HCT116 (cell line): ENCODE measurements around the gene POFUT1. TPM values are rescaled to one million over a fixed set of nuclear protein-coding genes. Genes with fewer than 3 reads are reported as not detected.

Experiments used
- ATAC-seq: fragments of 200-7000 bp; cut with Tn5 transposase; 2 replicates; pipeline ENCODE4 v1.9.1; 2020; ENCODE audit warnings: mild to moderate bottlenecking, moderate library complexity
- BruUV-seq: library from RNA; stranded (reverse); fragments of 400-500 nt; replicated peaks from 2 replicates; lab custom pipeline; 2021; lab: Mats Ljungman, UMichigan
- CTCF ChIA-PET: fragments of 300-600 bp; sonication (Branson Sonifier 250); formaldehyde crosslinking; loops from one replicate; lab custom pipeline; 2021; ENCODE audit warnings: antibody characterized with exemption; lab: Charles Lee
- POLR2A ChIA-PET: fragments of 300-600, 350-600 bp; sonication (Branson Sonifier 250); formaldehyde crosslinking; loops from one replicate; lab custom pipeline; 2021; ENCODE audit warnings: antibody characterized with exemption; lab: Charles Lee
- RAD21 ChIA-PET, 2 experiments: fragments of 300-600 bp; sonication (Branson Sonifier 250); formaldehyde crosslinking; loops; one replicate each; lab custom pipeline; 2023; ENCODE audit warnings: low total read pairs in 2 of 2; ENCODE audit not compliant: uncharacterized antibody in 2 of 2, unreplicated experiment in 2 of 2, low non-redundant PET in 1 of 2; lab: Charles Lee
- DNase-seq: peaks from one replicate; pipeline ENCODE4 v3.0.0-alpha.2; 2010; ENCODE audit warnings: low read depth, low spot score
- H2AFZ ChIP-seq: fragments of 200-600 bp; shearing (Covaris generic), sonication (generic); 2 replicates; pipeline ENCODE4 v1.6.1; 2017; ENCODE audit warnings: low read depth, mixed run types, mixed read lengths, antibody characterized with exemption, low read length; ENCODE audit not compliant: poor library complexity, severe bottlenecking
- H3K27ac ChIP-seq: 2 replicates; pipeline ENCODE4 v1.5.1; 2012; ENCODE audit warnings: low read depth, low read length
- H3K27me3 ChIP-seq: fragments of 200-600 bp; sonication (generic); 2 replicates; pipeline ENCODE4 v1.6.1; 2016; ENCODE audit warnings: mixed run types, low read length, mixed read lengths; ENCODE audit not compliant: insufficient read depth
- H3K36me3 ChIP-seq, 2 experiments: fragments of 200-500 bp in 1 of 2; fragments of 200-600 bp in 1 of 2; sonication (Bioruptor generic) in 1 of 2; sonication (generic) in 1 of 2; 2 replicates each; pipeline versions ENCODE4 v1.5.1 to v1.6.1; 2014 to 2016; ENCODE audit warnings: low read length in 2 of 2, inconsistent platforms in 1 of 2, mixed read lengths in 1 of 2, mixed run types in 1 of 2; ENCODE audit not compliant: insufficient read depth in 2 of 2, control insufficient read depth in 1 of 2
- H3K4me1 ChIP-seq, 2 experiments: fragments of 200-600 bp in 1 of 2; sonication (generic) in 1 of 2; 2 replicates each; pipeline versions ENCODE4 v1.5.1 to v1.6.1; 2012 to 2017; ENCODE audit warnings: low read length in 2 of 2, inconsistent platforms in 1 of 2, mild to moderate bottlenecking in 1 of 2, mixed read lengths in 1 of 2, mixed run types in 1 of 2, moderate library complexity in 1 of 2; ENCODE audit not compliant: insufficient read depth in 2 of 2, control insufficient read depth in 1 of 2
- H3K4me2 ChIP-seq: fragments of 200-600 bp; sonication (generic); 2 replicates; pipeline ENCODE4 v1.6.1; 2017; ENCODE audit warnings: mixed run types, low read length, mixed read lengths
- H3K4me3 ChIP-seq, 2 experiments: fragments of 200-600 bp in 1 of 2; sonication (generic) in 1 of 2; replicated peaks in 1 of 2; 2 replicates each; pipeline ENCODE4 v1.5.1; 2011 to 2016; ENCODE audit warnings: low read length in 2 of 2, control low read depth in 1 of 2, low read depth in 1 of 2, mild to moderate bottlenecking in 1 of 2, mixed read lengths in 1 of 2, mixed run types in 1 of 2
- H3K79me2 ChIP-seq: fragments of 200-600 bp; sonication (generic); 2 replicates; pipeline ENCODE4 v1.6.1; 2017; ENCODE audit warnings: mild to moderate bottlenecking, mixed run types, low read length, moderate library complexity, mixed read lengths; ENCODE audit not compliant: insufficient read depth
- H3K9ac ChIP-seq: fragments of 200-600 bp; sonication (generic); 2 replicates; pipeline ENCODE4 v1.6.1; 2016; ENCODE audit warnings: low read length, mixed read lengths
- H3K9me2 ChIP-seq: fragments of 200-600 bp; sonication (generic), shearing (Covaris generic); 2 replicates; pipeline ENCODE4 v1.6.1; 2017; ENCODE audit warnings: mixed run types, mild to moderate bottlenecking, moderate library complexity; ENCODE audit not compliant: insufficient read depth
- H3K9me3 ChIP-seq, 2 experiments: fragments of 200-500 bp in 1 of 2; fragments of 200-600 bp in 1 of 2; sonication (Bioruptor generic) in 1 of 2; sonication (generic) in 1 of 2; 2 replicates each; pipeline ENCODE4 v1.6.1; 2014 to 2017; ENCODE audit warnings: low read length in 2 of 2, mixed read lengths in 2 of 2, inconsistent platforms in 1 of 2, low read depth in 1 of 2, mild to moderate bottlenecking in 1 of 2, mixed run types in 1 of 2, moderate library complexity in 1 of 2; ENCODE audit not compliant: control insufficient read depth in 1 of 2, insufficient read depth in 1 of 2
- H4K20me1 ChIP-seq: fragments of 200-600 bp; sonication (generic), shearing (Covaris generic); 2 replicates; pipeline ENCODE4 v1.6.1; 2017; ENCODE audit warnings: mixed run types, mild to moderate bottlenecking, moderate library complexity; ENCODE audit not compliant: insufficient read depth
- CBX3 ChIP-seq: IDR thresholded peaks from 2 replicates; pipeline ENCODE4 v1.6.1; 2012; ENCODE audit warnings: low read depth
- CEBPB ChIP-seq: IDR thresholded peaks from 2 replicates; pipeline ENCODE4 v1.6.1; 2012; ENCODE audit warnings: low read depth
- FOSL1 ChIP-seq: IDR thresholded peaks from 2 replicates; pipeline ENCODE4 v1.6.1; 2012; ENCODE audit warnings: low read depth
- JUND ChIP-seq: IDR thresholded peaks from 2 replicates; pipeline ENCODE4 v1.6.1; 2012
- POLR2A ChIP-seq: IDR thresholded peaks from 2 replicates; pipeline ENCODE4 v1.7.0; 2011; ENCODE audit warnings: borderline replicate concordance; ENCODE audit not compliant: insufficient read depth, insufficient read length; ENCODE audit errors: extremely low read depth
- SIN3A ChIP-seq: IDR thresholded peaks from 2 replicates; pipeline ENCODE4 v1.6.1; 2012; ENCODE audit warnings: low read depth
- TCF7L2 ChIP-seq: IDR thresholded peaks from 2 replicates; pipeline ENCODE4 v1.7.0; 2011; ENCODE audit warnings: borderline replicate concordance, inconsistent platforms; ENCODE audit not compliant: insufficient read depth, insufficient read length; ENCODE audit errors: extremely low read depth
- ZFX ChIP-seq: fragments of 450-650 bp; IDR thresholded peaks from 2 replicates; pipeline ENCODE4 v1.6.1; 2017
- intact Hi-C: fragments of 100-400 bp; cut with micrococcal nuclease; formaldehyde crosslinking; loops from 2 replicates; pipeline ENCODE4 v1.10.0; 2022
- total RNA-seq: library from RNA; stranded (reverse); gene quantifications from one replicate; pipeline ENCODE4 v1.2.1, GENCODE V29; 2021; ENCODE audit not compliant: unreplicated experiment
- TF ChIP-seq, protein P1 (sequence below): IDR thresholded peaks from 2 replicates; pipeline ENCODE4 v1.6.1; 2012
- TF ChIP-seq, protein P2 (sequence below), 3 experiments: fragments of 200-600 bp in 1 of 3; sonication (generic) in 1 of 3; IDR thresholded peaks in 2 of 3; conservative IDR thresholded peaks in 1 of 3; 2 replicates each; pipeline ENCODE4 v1.5.1; 2012 to 2017; ENCODE audit warnings: low read depth in 2 of 3, low read length in 2 of 3, antibody characterized with exemption in 1 of 3, borderline replicate concordance in 1 of 3, control low read depth in 1 of 3, mild to moderate bottlenecking in 1 of 3, mixed read lengths in 1 of 3, mixed run types in 1 of 3, moderate library complexity in 1 of 3; ENCODE audit not compliant: insufficient read depth in 1 of 3

The POFUT1 gene
- total RNA-seq, 1 experiment from 2014 or later: 34.5 TPM

DNA sequence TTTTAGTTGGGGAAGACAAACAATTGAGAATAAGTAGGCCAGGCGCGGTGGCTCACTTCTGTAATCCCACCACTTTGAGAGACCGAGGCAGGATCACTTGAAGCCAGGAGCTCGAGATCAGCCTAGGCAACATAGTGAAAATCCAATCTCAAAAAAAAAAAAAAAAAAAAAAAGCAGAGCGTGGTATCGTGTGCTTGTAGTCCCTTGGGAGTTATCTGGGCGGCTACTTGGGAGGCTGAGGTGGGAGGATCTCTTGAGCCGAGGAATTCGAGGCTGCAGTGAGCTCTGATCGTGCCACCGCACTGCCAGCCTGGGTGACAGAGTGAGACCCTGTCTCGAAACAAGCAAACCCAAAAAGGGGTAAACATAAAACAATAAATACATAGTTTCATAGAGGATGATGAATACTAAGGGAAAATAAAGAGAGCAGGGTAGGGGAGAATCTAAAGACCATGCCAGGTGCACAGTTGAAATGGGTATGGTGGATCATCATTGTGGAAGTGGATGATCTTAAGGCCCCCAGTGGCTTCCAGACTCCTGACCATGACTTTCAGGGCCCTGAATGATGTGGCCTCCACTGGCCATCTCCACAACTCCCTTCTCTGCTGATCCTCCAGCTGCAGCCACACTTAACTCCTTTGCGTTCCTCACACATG is 947 bp downstream of the POFUT1 start:
- peak overlapping the region; percentile 99 for H3K9ac ChIP-seq
- DNase-seq: no peak
- peak overlapping the region; percentile 68 to 100 for H3K4me3 ChIP-seq
- ChIA-PET CTCF (no interaction called here), POLR2A (no interaction called here), RAD21 (no interaction called here)
- peaks cover 8% of the 10 kb centered on the region; the same call in 1 of the 2 replicates for H4K20me1 ChIP-seq
- H3K27ac ChIP-seq: peak overlapping the region; percentile 89
- no peaks in the 10 kb centered on the region for H3K27me3 ChIP-seq
- no peaks in the 10 kb centered on the region for H3K9me3 ChIP-seq
- H3K4me1 ChIP-seq: peaks cover 6 to 27% of the 10 kb centered on the region in 2 experiments; a peak in 3 of 4 replicates
- intact Hi-C loops: loop anchor here (5.0 kb wide), 1 partner anchor 444 kb away; no protein-coding TSS in a partner anchor
- no peak for TF ChIP-seq TCF7L2
- no peak overlapping the region for H2AFZ ChIP-seq
- ATAC-seq: no peak
- H3K36me3 ChIP-seq: peaks cover 16 to 26% of the 10 kb centered on the region in 2 experiments; a peak in 3 of 4 replicates
- no peaks in the 10 kb centered on the region for H3K9me2 ChIP-seq
- BruUV-seq: no TSS peak
- peak overlapping the region; percentile 90 for H3K4me2 ChIP-seq
- H3K79me2 ChIP-seq: peaks cover 77% of the 10 kb centered on the region

DNA sequence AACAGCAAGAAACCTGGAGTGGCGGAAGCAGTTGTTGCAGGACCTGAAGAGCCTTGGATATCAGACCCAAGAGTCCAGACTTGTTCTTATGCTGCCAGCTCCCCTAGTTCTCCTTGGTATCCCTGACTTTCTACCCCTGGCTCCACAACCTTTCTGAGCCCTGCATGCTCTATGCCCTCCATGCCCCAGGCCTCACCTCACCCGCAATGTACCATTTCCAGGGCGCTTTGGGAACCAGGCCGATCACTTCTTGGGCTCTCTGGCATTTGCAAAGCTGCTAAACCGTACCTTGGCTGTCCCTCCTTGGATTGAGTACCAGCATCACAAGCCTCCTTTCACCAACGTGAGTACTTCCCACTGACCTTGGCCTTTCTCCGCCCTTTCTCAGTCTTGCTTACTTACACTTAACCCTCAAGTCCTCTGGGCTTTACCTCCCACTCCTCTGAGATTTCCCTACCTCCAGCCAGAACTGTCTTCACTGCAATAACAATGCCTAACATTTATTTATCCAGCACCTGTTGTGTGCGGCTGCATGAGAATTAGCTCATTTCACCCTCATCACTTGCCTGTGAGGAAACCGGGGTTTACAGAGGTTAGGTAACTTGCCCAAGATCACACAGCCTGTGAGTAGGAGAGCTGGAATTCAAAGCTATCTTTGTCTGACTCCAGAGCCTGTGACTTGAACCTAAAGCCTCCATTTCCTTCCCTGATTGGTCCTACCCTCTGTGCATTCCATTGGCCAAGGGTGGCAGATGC is 2.3 kb downstream of the POFUT1 start:
- Histone ChIP-seq H3K36me3 (peaks cover 15 to 25% of the 10 kb centered on the region in 2 experiments; a peak in 3 of 4 replicates), H3K27ac (no peak overlapping the region), H3K79me2 (peaks cover 63% of the 10 kb centered on the region), H3K9ac (no peak overlapping the region), H3K27me3 (no peaks in the 10 kb centered on the region), H3K4me2 (no peak overlapping the region), H2AFZ (no peak overlapping the region), H3K9me3 (no peaks in the 10 kb centered on the region), H3K4me3 (no peak overlapping the region), H3K9me2 (no peaks in the 10 kb centered on the region), H4K20me1 (peaks cover 8% of the 10 kb centered on the region; the same call in 1 of the 2 replicates), H3K4me1 (peaks cover 6 to 27% of the 10 kb centered on the region in 2 experiments; a peak in 3 of 4 replicates)
- DNase-seq (no peak), ATAC-seq (no peak)
- intact Hi-C loops: loop anchor here (5.0 to 10.0 kb wide), 2 partner anchors 55 to 442 kb away; no protein-coding TSS in a partner anchor
- CTCF ChIA-PET: no interaction called here
- no peak for TF ChIP-seq CEBPB
- no peak for TF ChIP-seq CBX3
- TF ChIP-seq TCF7L2: no peak
- no peak for TF ChIP-seq POLR2A
- no peak for TF ChIP-seq ZFX
- no peak for TF ChIP-seq SIN3A
- TF ChIP-seq JUND: no peak
- TF ChIP-seq, protein P1, sequence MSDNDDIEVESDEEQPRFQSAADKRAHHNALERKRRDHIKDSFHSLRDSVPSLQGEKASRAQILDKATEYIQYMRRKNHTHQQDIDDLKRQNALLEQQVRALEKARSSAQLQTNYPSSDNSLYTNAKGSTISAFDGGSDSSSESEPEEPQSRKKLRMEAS: no peak
- TF ChIP-seq, protein P2, sequence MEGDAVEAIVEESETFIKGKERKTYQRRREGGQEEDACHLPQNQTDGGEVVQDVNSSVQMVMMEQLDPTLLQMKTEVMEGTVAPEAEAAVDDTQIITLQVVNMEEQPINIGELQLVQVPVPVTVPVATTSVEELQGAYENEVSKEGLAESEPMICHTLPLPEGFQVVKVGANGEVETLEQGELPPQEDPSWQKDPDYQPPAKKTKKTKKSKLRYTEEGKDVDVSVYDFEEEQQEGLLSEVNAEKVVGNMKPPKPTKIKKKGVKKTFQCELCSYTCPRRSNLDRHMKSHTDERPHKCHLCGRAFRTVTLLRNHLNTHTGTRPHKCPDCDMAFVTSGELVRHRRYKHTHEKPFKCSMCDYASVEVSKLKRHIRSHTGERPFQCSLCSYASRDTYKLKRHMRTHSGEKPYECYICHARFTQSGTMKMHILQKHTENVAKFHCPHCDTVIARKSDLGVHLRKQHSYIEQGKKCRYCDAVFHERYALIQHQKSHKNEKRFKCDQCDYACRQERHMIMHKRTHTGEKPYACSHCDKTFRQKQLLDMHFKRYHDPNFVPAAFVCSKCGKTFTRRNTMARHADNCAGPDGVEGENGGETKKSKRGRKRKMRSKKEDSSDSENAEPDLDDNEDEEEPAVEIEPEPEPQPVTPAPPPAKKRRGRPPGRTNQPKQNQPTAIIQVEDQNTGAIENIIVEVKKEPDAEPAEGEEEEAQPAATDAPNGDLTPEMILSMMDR (IDR thresholded peaks at IDR 0.05 in 2 of 3, conservative IDR thresholded peaks at IDR 0.05 in 1 of 3; ENCODE audit: borderline replicate concordance in 1 of 3, insufficient read depth in 1 of 3, low read depth in 2 of 3, low read length in 2 of 3): no peak
- no peak for TF ChIP-seq FOSL1
- BruUV-seq: no TSS peak
- RAD21 ChIA-PET: no interaction called here
- POLR2A ChIA-PET: no interaction called here
